ENCODE data around the gene ALKBH3. TPM values are rescaled to one million over a fixed set of nuclear protein-coding genes. Genes with fewer than 3 reads are reported as not detected.

The ALKBH3 gene
- total RNA-seq, 4 donors from 2014 or later: 24.1 to 47.2 (median 28.0) TPM

DNA sequence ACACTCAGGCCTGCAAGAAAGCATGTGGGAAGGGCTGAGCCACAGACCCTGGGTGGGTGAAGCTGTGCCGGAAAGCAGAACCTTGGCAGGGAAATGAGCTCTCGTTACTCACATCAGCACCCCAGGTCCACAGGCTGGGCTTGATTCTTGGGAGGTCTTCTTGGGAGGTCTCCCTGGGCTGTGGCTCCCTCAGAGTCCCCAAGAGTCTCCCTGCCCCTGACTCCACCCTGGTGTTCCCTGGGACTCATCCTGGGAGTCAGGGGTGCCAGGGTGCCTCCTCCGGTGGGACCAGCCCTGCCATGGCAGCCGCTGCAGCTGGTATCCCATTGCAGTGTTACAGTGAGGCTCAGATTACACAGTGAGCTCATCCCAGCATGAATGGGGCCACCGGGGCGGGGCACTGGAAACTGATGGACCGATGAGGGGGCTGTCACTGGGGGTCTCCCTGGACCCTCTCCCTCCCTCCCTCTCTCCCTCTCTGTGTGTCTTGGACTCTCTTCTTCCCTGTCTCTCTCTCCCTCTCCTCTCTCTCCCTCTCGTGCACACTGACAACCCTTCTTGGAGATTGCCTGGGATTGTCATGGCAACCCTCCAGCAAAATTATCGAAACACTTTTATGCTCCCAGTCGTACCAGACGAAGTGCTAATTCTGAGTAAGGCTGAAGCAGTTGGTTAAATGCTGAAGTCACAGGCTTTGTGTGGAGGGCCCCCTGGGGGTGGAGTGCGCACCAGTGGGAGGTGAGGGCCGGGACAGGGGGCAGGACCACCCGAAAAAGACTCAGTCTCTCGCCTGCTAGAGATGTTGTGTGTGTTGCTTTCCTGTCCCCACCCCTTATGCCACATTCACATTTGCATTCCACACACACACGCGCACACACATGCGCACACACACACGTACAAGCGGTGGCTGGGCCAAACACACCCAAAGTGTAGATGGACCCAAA is 53.2 kb downstream of the ALKBH3 start:
- Histone ChIP-seq H3K27ac (no peak overlapping the region), H3K4me1 (peaks cover 9% of the 10 kb centered on the region), H3K27me3 (peaks cover 11% of the 10 kb centered on the region), H3K9me3 (no peaks in the 10 kb centered on the region), H3K36me3 (no peaks in the 10 kb centered on the region), H3K4me3 (no peak overlapping the region)
- no peak for TF ChIP-seq POLR2AphosphoS5 (IDR thresholded peaks at IDR 0.05)
- no peak for TF ChIP-seq POLR2A (IDR thresholded peaks at IDR 0.05)
- no peak for TF ChIP-seq EP300 (IDR thresholded peaks at IDR 0.05)
- TF ChIP-seq CTCF (IDR thresholded peaks at IDR 0.05): no peak
- DNase-seq (ENCODE audit: low spot score in 2 of 2): peak in 1 of 2 donors; percentile 53
- 48% methylated on average over 17 of the region's 20 CpGs for WGBS

- peak in 1 of 2 donors; percentile 54 for DNase-seq (ENCODE audit: low spot score in 2 of 2)
- H3K4me1 ChIP-seq: peaks cover 9% of the 10 kb centered on the region
- TF ChIP-seq CTCF (IDR thresholded peaks at IDR 0.05) (no peak), EP300 (IDR thresholded peaks at IDR 0.05) (no peak), POLR2AphosphoS5 (IDR thresholded peaks at IDR 0.05) (no peak), POLR2A (IDR thresholded peaks at IDR 0.05) (no peak)
- 66% methylated on average over 7 of the region's 14 CpGs for WGBS
- H3K9me3 ChIP-seq: no peaks in the 10 kb centered on the region
- H3K27ac ChIP-seq: no peak overlapping the region
- H3K4me3 ChIP-seq: no peak overlapping the region
- peaks cover 11% of the 10 kb centered on the region for H3K27me3 ChIP-seq
- no peaks in the 10 kb centered on the region for H3K36me3 ChIP-seq
Measured at GRCh38 chr11:43934601-43935423, 54.2 kb downstream of the ALKBH3 start.

DNA sequence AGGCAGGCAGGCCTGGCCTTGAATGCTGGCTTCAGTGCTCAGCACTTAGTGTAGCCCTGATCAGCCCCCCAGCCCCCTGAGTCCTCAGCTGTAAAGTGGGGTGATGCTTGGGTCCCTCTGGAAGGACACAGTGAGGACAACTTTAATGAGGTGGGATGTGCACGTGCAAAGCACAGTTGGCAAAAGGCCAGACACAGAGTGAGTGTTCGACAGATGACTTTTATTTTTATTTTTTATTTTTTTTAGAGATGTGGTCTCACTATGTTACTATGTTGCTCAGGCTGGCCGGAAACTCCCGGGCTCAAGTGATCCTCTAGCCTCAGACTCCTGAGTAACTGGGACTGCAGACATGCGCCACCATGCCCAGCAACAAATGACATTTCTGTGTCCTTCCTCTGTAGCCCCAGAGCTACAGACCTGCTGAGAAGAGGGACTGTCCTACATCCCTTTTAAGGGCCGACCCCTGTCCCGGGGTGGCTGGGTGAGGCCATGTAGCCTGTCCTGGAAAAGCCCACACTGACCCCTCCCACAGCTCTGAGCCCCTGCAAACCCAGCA is 54.9 kb downstream of the ALKBH3 start:
- H3K4me3 ChIP-seq: no peak overlapping the region
- no peaks in the 10 kb centered on the region for H3K9me3 ChIP-seq
- DNase-seq (ENCODE audit: low spot score in 2 of 2): peak in 1 of 2 donors; percentile 33
- H3K4me1 ChIP-seq: peaks cover 9% of the 10 kb centered on the region
- H3K36me3 ChIP-seq: no peaks in the 10 kb centered on the region
- TF ChIP-seq POLR2AphosphoS5 (IDR thresholded peaks at IDR 0.05): no peak
- no peak for TF ChIP-seq POLR2A (IDR thresholded peaks at IDR 0.05)
- no peak for TF ChIP-seq CTCF (IDR thresholded peaks at IDR 0.05)
- TF ChIP-seq EP300 (IDR thresholded peaks at IDR 0.05): no peak
- 71% methylated on average over 7 of the region's 7 CpGs for WGBS
- peaks cover 11% of the 10 kb centered on the region for H3K27me3 ChIP-seq
- H3K27ac ChIP-seq: no peak overlapping the region

- Histone ChIP-seq H3K27me3 (peaks cover 17% of the 10 kb centered on the region), H3K9me3 (no peaks in the 10 kb centered on the region), H3K4me1 (peaks cover 9% of the 10 kb centered on the region), H3K4me3 (no peak overlapping the region), H3K36me3 (no peaks in the 10 kb centered on the region), H3K27ac (no peak overlapping the region)
- TF ChIP-seq CTCF (IDR thresholded peaks at IDR 0.05): no peak
- TF ChIP-seq EP300 (IDR thresholded peaks at IDR 0.05): no peak
- no peak for TF ChIP-seq POLR2AphosphoS5 (IDR thresholded peaks at IDR 0.05)
- no peak for TF ChIP-seq POLR2A (IDR thresholded peaks at IDR 0.05)
- 39% methylated on average over 5 of the region's 7 CpGs for WGBS
- peak in 1 of 2 donors; percentile 44 for DNase-seq (ENCODE audit: low spot score in 2 of 2)
Measured at GRCh38 chr11:43936076-43936475, 55.4 kb downstream of the ALKBH3 start.
